ENCODE results near the gene CLCN7.
"Not testable (repeated sequence)": the region's sequence is repeated elsewhere in the genome, so short reads cannot be mapped to it uniquely, and the experiment has no call there.

CLCN7 gene

GRCh38 chr16:1445518-1446203 lies 29.2 kb downstream of the CLCN7 start:
- DNase-seq (ENCODE audit: low read depth in 2 of 2), result no peak

- no peak for DNase-seq (ENCODE audit: low read depth in 2 of 2)
These were observed 29.9 kb downstream of the CLCN7 start for GRCh38 chr16:1444730-1445517.

DNA sequence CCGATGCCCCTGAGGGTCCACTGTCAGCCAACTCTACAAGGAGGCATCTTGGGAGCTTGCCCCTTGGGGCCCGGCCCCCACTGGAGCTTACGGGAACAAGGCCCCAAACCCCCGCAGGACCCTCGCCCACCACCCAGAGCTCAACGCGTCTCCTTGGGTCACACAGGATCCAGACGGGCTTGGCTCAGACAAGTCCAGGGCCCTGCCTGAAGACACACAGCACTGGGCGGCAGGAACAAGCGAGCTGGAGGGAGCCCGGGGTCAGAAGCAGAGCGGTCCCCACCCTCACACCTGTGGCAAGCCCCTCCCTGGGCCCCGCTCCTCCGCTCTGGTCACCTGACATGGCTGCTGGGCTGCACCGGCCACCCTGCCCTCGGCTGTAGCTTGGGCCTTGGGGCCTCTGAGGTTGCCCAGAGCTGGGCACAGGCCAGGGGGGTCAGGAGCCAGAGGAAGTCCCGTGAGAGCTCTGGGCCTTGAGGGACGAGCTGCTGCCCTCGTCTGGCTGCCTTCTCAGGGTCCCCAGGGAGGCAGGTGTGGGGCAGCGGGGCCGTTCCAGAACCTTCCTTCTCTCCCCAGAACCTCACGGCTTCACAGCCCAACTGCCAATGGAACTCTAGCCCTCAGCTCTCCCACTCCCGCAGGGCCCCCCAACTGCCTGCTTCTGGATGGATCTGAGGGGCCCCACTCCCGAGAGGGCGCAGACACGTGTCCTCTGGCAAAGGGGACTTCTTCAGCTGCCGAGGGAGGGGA lies 30.7 kb downstream of the CLCN7 start, which contains the start of gene CCDC154:
CCDC154 (minus strand) TSS at position 577 of the 750 bp plus-strand sequence; CDS start at position 343, 234 bp downstream.
- no peak for DNase-seq (ENCODE audit: low read depth in 2 of 2)

DNA sequence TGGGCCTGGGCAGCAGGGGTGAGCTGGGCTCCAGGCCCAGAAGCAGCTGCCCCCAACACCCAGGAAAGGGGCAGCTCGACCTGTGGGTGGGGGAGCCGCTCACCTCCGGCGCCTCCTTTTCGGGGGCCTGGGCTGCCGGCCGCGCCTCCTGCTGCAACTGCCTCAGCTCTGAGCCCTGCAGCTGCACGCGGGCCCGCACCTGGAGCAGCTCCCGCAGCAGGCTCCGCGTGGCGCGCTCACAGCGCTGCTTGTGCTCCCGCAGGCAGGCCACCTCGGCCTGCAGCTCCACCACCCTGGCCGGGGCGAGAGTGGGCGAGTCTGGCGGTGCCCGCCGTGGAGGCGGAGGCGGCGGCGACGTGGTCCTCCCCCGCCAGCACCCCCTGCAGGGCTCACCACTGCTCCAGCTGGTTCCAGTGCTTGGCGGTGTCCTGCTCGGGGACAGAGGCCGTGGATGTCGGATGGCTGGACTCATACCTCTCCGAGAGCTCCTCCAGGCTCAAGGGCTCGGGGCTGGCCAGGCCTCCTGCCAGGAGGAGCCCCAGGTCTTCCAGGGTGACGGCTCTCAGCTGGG lies 31.3 kb downstream of the CLCN7 start:
- no peak for DNase-seq (ENCODE audit: low read depth in 2 of 2)

DNA sequence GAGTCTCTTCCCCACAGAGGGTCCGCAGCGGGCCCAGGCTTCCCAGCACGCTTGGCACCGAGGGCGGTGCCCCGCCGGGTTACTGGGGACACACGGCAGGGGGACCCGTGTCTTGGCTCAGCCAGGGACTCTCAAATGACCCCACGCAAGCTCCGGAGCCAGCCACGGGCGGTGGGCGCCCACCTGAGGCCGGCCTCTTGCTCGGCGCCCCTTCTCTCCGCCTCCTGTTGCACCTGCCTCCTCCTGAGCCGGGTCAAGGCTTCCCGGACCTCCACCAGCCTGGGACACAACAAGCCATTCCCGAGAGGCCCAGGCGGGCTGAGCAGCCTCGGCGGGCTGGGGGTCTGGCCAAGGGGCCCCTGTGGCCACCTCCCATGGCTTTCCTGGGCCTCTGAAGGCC lies 32.1 kb downstream of the CLCN7 start:
- no peak for DNase-seq (ENCODE audit: low read depth in 2 of 2)

DNA sequence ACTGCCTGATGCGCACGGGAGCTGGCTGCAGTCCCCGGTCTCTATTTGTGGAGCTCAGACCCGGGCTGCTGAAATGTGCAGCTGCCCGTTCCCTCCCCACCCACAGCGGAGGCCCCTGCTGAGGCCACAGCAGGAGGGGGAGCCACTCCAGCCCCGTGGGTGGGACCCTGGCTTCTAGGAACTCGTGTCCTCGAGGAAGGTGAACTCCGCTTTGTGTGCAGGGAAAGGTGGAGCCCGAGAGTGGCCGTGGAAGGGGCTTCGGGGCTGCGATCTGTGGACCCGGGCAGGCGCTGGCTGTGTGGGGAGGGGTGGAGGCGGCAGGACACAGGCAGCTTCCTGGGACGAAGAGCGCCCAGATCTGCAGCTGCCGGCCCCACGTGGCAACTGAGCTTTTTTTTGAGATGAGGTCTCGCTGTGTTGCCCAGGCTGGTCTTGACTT lies 33.4 kb downstream of the CLCN7 start:
- no peak for DNase-seq (ENCODE audit: low read depth in 2 of 2)

DNA sequence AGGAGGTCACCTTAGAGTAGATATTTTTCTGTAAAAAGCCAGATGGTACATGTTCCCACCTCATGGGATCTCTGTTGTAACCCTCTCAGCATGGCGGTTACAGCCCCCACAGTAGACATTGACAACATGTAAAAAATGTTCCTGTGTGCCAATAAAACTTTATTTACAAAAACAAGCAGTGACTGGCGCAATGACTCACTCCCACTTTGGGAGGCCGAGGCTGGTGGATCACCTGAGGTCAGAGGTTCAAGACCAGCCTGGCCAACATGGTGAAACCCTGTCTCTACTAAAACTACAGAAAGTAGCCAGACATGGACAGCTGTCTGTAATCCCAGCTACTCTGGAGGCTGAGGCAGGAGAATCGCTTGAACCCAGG lies 35.1 kb downstream of the CLCN7 start:
- not testable (repeated sequence) for DNase-seq (ENCODE audit: low read depth in 2 of 2)

DNA sequence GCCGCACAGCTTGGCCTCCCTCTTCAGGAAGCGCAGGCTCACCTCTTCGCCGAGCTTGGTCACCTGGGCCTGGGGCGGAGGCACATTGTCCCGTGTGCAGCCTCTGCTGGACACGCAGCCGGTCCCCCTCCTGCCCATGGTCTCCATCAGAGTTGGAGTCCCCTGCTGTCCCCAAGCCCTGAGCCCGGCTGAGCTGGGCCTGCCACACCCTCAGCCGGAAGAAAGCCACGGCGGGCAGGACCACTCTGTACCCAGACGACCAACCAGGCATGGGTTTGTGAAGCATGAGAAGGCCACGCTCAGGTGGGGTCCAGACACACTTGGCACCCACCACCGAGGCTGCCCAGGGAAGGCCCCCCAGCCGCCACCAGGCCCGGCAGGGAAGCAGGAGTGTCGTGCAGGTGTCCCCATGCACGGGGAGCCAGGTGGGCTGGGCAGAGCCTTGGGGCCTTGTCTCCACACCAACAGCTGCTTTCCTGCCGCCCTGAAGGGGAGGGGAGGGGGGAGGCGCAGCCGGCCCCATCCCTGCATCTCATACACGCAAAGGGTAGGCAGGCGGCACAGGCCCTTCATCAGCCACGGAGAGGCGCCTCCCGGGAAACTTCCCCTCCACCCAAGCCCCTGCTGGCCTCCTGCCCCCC lies 35.6 kb downstream of the CLCN7 start:
- no peak for DNase-seq (ENCODE audit: low read depth in 2 of 2)

DNA sequence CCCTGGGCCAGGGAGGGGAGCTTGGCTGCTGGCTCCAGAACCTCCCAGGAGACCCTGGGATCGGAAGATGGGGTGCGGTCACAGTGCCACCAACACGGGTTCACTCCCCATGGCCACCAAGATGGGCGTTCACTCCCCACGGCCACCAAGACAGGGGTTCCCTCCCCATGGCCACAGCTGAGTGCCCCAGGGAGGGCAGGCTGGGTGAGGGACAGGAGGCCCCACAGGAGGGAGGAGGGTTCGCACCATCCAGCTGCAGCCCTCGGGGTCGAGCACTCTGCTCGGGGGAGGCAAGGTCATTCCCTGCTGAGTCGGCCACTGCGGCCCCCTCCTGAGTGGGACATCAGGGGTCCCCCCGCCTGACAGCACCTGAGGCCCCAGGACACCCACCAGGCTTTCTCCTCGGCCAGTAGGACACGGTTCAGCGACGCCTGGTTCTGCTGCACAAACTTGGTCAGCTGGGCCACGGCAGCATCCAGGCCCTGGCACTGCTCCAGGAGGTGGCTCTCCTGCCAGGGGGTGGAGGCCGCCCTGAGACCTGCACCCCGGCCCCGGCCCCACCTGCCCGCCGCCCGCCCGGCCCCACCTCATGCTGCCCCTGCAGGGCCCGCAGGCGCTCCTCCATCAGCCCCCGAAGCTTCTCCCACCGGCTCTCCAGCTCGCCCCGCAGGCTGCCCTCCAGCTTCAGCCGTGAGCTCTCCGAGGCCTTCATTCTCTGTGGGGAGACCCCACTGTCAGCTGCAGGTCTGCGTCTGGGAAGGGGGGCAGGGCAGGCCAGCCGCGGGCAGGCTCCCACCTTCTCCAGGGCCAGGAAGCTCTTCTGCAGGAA lies 36.4 kb downstream of the CLCN7 start:
- no peak for DNase-seq (ENCODE audit: low read depth in 2 of 2)

DNA sequence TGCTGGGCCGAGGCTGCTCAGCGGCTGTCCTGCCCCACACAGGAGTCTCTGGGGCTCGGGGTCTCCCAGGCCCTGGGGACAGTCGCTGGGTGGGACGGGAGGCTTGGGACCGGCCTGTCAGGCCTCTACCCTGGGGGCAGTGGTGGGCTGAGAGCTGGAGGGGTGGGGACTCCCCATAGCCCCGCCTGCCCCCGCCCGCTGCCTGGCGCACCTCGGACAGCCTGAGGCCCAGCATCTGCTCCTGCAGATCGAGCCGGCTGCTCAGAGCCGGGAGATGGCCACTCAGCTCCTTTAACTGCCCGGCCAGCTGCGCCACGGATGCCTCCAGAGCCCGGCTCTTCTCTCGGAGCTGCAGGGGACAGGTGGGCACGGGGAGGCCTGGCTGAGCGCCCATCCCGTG lies 37.2 kb downstream of the CLCN7 start:
- DNase-seq (ENCODE audit: low read depth in 2 of 2), result no peak

DNA sequence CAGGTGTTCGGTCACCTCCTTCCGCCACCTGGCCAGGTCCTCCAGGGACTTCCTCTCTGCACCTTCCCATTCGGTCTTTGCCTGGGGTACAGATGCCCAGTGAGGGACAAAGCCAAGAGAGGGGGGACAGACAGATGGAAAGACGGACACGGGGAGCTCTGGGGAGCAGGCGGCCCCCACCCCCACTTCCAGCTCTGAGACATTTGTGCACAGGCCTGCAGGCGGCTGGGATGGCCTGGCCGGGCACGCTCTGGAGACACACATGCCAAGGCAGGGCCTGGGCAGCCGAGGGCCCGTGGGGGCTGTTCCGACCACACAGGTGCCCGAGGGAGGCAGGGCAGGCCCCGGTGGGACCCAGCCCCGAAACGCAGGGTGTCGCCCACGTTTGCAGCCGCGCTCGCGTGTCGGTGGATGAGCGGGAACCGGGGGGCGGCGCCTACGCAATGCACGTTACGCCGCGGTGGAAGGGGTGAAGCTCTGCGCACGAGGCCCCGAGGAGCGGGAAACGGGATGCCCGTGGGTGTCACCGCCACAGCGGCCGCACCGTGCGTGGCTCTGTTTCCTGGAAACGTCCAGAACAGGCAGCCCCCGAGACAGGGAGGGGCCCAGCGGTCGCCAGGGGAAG lies 38.0 kb downstream of the CLCN7 start:
- DNase-seq (ENCODE audit: low read depth in 2 of 2), result no peak

DNA sequence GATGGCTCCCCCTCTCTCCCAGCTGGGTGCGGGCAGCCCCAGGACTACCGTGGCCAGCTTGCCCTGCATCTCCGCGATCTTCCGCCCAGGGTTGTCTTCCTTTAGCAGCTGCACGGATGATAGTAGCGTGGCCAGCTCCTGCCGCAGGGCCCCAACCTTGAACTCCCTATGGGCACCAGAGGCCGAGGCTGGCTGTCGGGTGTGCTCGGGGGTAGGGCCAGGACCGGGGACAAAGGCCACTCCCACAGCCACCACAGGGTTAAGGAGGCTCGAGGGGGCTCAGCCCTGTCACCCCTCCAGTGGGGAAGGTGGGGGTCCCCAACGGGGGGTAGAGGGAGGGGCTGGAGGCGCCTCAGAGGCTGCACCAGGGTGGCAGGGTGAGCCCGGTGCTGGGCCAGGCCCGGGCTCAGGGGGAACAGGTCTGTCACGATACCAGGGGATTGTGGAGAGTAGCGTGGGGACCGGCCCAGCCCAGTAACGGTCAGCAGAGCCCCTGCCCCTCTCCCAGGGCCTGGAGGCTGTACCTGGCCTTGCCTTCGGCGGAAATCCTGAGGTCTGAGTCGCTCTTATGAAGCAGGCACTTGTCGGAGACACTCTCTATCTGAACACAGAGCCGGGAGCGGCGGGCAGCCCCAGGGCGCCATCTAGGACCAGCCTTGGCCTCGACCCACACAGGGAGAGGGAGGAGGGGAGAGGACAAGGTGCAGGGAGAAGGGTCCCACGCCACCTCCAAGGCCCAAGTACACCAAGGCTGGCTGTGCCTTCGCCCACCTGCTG lies 38.7 kb downstream of the CLCN7 start:
- no peak for DNase-seq (ENCODE audit: low read depth in 2 of 2)

GRCh38 chr16:1434644-1435592 lies 39.9 kb downstream of the CLCN7 start:
- DNase-seq (ENCODE audit: low read depth in 2 of 2), result no peak

- no peak for DNase-seq (ENCODE audit: low read depth in 2 of 2)
These were observed 41.1 kb downstream of the CLCN7 start for GRCh38 chr16:1433756-1434155.

DNA sequence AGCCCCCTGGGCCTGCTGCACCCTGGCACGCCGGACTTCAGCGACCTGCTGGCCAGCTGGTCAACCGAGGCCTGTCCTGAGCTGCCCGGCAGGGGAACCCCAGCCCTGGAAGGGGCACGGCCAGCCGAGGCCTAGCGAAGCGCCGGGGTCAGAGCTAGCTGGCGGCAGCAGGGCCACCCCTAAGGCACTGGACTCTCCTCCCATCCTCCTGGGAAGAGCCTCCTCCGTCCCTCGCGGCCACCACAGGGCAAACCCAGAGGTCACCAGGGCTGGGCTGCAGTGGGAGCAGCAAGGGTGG lies 41.6 kb downstream of the CLCN7 start:
- DNase-seq (ENCODE audit: low read depth in 2 of 2), result no peak

DNA sequence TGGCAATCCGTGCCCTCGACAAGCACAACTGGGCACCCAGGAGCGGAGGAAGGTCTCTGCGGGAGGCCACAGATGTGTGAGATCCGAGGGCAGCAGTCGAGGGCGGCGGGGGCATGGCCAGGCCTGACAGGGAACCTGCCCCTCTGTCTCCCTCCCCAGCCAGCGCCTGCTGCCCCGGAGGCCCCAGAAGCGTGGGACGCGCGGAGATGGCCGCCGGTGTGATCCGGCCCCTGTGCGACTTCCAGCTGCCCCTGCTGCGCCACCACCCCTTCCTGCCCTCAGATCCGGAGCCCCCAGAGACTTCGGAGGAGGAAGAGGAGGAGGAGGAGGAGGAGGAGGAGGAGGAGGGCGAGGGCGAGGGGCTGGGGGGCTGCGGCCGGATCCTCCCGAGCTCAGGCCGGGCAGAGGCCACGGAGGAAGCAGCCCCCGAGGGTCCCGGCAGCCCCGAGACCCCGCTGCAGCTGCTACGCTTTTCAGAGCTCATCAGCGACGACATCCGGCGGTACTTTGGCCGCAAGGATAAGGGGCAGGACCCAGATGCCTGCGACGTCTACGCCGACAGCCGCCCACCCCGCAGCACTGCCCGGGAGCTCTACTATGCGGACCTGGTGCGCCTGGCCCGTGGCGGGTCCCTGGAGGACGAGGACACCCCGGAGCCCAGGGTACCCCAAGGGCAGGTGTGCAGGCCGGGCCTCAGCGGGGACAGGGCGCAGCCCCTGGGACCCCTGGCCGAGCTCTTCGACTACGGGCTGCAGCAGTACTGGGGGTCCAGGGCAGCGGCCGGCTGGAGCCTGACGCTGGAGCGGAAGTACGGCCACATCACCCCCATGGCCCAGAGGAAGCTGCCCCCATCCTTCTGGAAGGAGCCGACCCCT lies 42.2 kb downstream of the CLCN7 start:
- DNase-seq (ENCODE audit: low read depth in 2 of 2), result no peak

GRCh38 chr16:1431497-1432270 lies 43.1 kb downstream of the CLCN7 start:
- DNase-seq (ENCODE audit: low read depth in 2 of 2), result no peak
